Measurements from ENCODE around the gene SPEG.

GRCh38 chr2:219425238-219426067 lies 9.2 kb upstream of the SPEG start:
- TF ChIP-seq POLR2A (IDR thresholded peaks at IDR 0.05; ENCODE audit: low read depth, low read length) (no peak), TAF1 (IDR thresholded peaks at IDR 0.05; ENCODE audit: low read depth, low read length) (no peak), POLR2AphosphoS5 (IDR thresholded peaks at IDR 0.05; ENCODE audit: low read depth, low read length) (no peak), SPI1 (IDR thresholded peaks at IDR 0.05; ENCODE audit: low read depth, low read length) (no peak), PAX5 (IDR thresholded peaks at IDR 0.05; ENCODE audit: insufficient read depth, low read length, severe bottlenecking) (no peak)
